HG02943 (cell line): ENCODE measurements around the gene HMCN1.
"Not testable (repeated sequence)": the region's sequence is repeated elsewhere in the genome, so short reads cannot be mapped to it uniquely, and the experiment has no call there.

ENCODE experiments used
- ATAC-seq: cut with Tn5 transposase; IDR thresholded peaks from one replicate; pipeline ENCODE4 v1.9.1; 2021; ENCODE audit warnings: mild to moderate bottlenecking, low read depth, moderate library complexity; ENCODE audit not compliant: unreplicated experiment

Gene HMCN1

DNA sequence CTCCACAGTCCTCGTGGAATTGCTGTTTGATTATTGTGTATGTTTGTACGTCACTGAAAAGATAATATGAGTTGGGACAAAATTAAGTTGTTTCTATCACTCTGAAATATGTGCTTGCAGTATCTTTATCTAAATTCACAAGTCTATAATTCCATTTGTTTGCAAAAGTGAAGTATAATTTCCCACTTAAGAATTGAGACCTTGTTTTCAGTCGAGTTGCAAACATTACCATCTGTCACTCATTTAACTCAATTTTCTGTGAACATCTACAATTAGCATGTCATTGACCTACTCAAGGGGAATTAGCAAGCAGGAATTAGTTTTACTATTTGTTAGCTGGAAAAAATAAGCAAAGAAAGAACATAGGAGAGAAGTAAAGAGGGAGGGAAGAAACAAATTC, 445.0 kb downstream of the HMCN1 start:
- no peak for ATAC-seq

DNA sequence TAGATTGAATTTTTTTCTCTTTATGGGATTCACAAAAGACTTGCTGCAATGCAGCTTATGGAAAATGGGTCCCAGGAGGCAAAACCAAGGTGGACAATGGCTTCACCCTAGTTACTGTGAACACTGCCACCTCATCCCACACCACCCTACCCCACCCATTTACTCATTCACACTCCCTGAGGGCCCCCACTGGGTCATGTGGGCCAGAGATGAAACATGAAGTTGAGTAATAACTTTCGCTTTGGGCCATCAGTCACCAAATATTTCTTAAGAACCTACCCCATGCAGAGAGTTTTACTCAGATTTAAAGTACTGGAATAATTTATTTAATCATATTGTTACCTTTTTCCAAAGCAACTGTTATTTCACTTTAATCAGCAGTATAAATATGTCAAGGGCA, 449.0 kb downstream of the HMCN1 start:
- ATAC-seq = peak; percentile 50

DNA sequence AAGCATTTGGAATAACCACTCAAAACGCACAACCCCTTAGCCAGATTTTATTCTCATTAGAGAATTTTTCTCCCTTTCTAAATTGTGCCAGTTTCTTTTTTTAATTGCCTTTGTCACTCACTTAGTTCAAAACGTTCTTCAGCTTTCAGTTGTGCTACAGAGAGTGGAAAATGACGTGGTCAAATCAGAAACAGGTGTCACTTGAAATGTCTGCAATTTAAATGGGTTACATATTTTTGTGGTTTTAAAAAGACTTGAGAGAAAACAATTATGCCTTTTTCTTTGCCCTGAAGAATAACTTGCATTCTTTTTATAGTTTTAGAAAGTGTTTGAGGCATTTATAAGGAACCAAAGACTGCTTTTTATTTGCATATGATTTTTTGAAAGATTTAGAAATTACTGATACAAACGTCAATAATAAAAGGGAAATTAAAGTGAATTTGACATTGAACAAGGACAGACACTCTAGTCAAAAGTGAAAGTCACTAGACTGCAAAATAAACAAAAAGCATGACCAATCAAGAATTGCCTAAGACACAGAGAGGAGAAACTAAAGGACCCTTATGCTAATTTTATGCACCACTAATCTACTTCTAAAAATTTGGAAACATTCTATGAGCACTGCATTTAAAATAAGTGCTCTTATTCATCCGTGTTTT, 449.9 kb downstream of the HMCN1 start:
- ATAC-seq = peak; percentile 61

DNA sequence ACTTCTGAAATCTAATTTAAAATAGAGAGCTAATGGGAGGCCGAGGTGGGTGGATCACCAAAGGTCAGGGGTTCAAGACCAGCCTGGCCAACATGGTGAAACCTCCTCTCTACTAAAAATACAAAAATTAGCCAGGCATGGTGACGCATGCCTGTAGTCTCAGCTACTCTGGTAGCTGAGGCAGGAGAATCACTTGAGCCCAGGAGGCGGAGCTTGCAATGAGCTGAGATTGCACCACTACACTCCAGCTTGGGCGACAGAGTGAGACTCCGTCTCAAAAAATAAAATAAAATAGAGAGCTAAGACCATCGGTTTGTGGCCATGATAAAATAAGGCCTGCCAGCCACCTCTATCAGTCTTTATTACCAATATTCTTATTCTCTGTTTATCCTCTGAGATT, 452.1 kb downstream of the HMCN1 start:
- ATAC-seq = not testable (repeated sequence)

DNA sequence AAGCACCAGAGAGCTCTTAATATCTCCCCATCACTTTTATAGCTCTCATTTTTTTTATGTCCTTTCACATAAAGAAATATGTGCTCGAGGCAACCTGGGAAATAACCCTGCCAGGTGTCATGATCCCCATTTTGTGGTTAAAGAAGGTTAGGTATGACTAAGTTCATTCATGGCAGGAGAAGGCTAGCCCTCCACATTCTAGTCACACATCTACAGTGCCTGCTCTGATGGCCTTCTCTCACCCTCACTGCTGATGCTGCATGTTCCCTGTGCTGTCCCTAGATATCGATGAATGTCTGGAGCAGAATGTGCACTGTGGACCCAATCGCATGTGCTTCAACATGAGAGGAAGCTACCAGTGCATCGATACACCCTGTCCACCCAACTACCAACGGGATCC, 453.4 kb downstream of the HMCN1 start:
- ATAC-seq = peak; percentile 49

DNA sequence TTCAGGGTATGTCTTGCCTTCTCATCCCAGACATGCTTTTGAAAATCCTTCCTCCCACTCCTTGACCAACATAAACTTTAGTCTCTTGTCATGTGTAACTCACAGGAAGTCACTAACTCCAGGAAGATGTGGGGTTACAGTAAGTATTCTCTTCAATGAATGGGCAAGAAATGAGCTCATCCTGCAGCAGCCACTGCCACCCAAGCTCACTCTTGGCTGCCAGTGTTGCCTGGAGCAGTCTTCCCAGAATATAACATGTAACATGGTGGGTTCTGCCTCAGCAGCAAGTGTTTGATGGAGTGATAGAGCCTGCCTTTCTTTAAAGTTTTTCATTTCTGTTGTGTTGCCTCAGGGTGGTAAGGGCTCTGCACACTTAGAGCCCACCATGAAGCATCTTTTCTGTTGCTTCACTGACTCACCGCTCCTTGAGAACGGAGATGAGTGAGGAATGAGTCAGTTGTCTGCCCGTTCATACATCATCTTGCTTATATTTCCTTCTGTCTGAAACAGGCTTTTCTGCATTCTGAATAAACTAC, 453.9 kb downstream of the HMCN1 start:
- peak; percentile 24 for ATAC-seq

DNA sequence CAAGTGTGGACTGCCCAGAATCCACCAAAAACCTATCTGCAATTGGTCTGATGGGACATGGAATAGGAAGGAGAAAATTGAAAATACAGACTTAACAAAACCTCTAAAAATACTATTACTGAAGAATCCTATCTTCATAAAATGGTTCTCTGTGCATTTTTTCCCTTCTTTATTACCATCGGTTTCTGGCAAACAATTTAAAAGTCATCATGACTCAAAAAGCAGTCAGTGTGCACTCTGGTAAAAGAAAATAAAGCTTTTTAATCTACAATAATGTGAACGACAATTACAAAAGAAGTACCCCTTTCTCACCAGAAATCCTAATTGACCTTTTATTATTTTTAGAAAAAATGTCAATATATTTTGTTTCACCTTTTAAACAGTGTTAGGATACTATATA, 454.5 kb downstream of the HMCN1 start:
- no peak for ATAC-seq

DNA sequence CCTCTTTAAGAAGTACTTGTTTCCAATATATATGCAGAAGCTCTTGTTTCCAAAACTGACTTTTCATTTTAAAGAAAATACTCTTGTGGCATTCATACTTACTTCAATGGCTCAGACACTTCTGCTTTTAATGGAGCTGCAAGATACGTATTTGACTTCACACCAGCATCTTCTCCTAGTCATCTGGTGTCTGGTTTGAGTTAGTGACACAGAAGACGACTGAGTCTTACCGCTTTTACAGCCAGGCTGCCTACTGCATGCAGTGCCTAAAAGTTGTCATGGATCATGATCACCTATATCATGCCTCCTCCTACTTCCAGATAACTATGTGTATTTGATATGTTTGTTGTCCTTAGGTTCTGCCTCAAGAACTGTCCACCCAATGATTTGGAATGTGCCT, 455.0 kb downstream of the HMCN1 start:
- no peak for ATAC-seq

DNA sequence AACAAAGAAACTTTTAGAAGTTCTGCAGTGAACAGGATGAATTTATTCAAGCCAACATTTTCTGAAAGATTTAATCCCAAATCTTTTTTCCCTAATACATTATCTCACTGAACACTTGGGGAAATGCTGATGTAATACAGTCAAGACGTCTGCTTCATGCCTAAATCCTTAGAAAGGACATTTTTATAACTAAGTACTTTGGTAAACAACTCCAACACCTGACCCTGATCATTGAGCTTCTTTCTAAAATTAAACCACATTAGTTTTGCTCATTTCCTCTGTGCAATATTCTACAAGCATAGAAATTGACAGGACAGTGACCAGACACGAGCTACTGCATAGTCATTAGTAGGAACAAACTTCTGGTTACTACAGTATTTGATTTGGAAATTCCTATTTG, 457.3 kb downstream of the HMCN1 start:
- no peak for ATAC-seq

DNA sequence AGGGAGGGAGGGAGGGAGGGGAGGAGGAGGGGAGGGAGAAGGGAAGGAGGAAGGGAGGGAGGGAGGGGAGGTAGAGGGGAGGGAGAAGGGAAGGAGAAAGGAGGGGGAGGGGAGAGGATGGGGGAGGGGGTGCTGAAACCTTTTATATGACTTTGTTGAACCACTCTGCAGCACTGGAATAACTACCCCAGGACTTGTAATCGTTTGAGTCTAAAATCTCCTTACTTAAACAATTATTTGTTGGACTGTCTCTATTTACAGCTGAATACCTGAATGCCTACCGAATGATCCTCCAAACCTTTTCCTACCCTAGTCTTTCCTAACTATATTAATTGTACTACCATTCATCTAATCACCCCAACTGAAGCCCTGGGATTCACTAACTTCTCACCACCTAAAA, 459.0 kb downstream of the HMCN1 start:
- ATAC-seq = no peak

DNA sequence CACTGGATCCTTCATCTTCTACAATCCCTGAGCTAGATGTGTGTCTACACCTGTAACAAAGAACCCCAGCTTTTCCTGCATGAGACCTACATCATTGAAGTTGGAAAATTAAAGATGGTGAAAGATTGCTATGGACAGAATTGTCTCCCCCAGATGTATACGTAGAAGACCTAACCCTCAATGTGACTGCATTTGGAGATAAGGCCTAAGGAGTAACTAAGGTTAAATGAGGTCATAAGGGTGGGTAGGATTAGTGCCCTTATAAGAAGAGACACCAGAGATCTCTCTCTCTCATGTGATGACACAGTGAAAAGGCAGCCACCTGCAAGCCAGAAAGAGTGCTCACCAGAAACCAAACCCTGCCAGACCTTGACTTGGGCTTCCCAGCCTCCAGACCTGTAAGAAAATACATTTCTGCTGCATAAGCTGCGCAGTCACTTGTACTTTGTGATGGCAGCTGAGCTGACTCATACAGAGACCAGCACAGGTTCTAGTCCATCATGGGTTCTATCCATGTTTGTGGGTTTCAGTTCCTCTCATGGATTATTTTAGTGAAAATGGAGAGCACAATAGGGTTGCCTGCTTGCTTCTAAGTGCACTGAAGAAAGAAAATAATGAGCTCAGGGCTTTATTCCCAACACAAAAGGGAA, 460.0 kb downstream of the HMCN1 start:
- ATAC-seq = peak; percentile 87

DNA sequence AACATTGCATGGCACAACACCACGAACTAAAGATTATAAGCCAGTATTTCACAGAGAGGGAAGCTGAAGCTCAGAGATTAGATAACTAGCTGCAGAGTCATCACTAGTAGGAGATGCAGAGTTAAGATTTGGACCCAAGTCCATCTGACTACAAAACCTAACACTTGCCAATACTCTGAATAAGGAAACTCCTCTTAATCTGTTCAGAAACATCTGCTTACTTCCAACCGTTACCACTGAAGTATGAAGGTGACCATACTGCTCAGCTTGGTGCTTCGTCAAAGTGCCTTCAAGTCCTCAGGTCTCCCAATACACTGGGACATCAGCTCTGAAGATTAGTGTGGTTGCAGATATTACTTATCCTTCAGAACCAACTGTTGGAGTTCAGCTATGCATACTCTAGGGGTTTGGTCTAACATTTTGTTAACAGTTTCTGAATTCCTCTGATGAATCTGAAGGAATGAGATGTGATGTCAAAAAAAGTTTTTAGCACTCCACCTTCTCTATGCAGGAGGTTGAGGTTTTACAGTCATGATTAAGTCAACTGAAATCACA, 461.3 kb downstream of the HMCN1 start:
- ATAC-seq = no peak

DNA sequence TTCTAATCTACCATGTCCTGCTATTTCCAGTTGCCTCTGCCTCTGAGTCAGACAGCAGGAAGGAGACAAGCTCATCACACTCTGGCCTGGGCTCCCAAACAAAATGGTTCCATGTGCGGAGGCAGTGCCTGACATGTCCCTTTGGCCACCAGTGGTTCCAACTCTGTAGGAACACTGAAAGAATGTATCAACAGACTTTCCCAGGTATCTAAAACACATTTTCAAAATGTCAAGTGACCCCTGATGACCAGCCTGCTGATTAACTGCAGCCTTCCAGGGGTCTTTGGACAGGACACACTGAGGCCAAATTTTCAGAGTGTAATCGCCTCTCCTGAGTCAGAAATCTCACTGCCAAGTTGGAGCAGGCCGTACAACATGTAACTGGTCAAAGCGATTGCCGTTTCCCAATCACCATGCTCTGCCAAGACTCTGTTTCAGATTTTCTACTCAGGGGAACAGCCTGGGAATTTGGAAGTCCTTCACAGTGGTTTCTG, 468.1 kb downstream of the HMCN1 start:
- no peak for ATAC-seq

DNA sequence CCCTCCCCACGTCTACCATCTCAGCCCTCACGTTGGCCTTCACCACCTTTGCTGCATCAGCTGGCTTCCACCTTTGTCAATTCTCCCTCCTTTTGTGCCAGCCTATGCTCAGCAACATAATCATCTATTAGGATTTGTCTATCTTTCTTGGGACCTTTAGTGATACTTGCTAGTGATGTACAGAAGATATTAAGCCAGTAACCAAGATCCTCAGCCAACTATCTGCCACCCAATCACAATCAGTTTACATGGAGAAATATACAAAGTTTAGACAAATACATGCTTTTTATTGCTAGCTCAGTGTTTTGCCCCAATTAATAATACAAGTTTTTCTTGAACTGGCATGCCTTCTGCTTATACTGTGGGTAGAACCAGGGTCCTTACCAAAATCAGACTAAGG, 468.6 kb downstream of the HMCN1 start:
- ATAC-seq = no peak

DNA sequence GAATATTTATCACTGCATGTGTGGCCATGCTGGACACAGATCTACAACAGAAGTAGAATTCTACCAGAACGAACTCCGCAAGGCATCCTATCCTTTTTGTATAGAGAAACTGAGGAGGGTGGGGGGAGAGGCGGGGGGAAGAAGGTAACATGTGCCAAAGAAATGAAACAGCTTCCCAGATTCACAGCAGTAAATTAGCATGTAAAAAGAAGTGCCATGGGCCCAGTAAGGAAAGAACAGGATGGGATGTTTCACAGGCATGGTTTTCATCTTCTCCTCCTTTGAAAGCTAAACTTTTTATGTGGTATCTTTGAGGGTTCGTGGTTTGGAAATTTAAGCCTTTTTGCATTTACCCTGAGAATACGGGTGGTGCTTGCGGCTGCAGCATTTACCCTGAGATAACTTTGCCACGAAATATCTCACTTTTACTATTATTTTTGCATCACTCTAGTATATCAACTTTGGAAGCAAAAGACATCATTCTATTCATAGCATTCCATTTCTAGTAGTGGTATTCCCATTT, 471.9 kb downstream of the HMCN1 start:
- ATAC-seq = no peak

DNA sequence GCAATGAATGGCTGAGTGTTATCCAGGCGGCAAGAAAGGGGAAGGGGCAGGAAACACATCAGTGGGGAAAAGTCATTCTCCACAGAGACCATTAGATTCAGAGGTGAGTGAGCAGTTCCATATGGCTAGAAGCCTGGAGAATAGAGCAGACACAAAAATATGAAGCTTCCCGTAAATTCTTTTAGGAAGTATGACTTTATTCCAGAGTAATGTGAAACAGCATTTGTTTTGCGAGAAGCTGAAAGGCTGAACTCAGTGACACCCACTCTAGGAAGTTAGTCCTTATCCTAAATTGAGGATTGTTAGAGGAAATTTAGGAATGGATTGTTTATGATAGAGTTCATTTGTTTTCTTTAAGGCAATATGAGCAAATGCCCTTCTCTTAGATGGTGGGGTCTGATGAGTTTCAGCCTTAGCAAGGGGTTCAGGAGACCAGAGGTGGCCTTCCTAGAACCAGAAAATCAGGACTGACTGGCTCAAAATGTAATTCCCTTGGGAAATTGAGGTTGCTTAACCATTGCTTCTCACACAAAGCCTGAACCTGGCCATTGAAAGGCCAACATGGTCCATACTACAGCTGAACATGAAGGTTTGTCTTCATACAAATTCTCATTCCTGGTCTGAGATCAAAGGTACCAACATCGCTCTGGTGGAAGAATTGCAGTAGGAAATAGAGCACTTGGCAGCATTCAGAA, 473.3 kb downstream of the HMCN1 start:
- no peak for ATAC-seq

DNA sequence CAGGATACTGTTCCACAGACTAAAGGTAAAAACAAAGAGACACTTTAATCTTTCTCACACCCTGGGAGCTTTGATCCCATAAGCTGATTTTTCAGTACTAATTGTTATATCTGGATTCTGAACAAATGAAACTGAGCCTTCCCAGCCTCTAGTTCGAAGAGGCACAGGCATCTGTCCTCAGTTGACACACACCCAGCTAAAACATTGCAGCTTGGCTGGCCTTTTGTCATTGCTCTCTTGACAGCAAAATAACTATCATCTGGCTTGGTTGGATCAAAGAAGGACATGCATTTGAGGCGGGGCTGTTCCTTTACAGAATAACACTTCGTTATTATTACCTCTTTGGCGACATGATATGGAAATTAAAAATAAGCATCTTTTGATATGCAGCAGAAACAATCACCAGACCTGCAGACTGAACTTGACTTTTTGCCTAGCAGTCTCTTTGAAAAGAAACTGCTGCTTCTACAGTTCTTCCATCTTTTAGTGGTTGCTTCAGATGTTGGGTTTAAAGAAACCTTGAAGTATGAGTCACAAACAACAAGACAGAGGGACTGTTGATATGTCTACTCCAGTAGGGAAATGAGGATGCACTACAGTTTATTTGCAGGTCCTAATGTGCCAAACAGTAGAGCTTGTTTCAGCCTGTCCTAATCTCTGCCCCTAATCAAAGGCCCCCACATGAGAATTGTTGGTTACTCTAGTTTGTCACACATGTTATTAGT, 474.4 kb downstream of the HMCN1 start:
- no peak for ATAC-seq

DNA sequence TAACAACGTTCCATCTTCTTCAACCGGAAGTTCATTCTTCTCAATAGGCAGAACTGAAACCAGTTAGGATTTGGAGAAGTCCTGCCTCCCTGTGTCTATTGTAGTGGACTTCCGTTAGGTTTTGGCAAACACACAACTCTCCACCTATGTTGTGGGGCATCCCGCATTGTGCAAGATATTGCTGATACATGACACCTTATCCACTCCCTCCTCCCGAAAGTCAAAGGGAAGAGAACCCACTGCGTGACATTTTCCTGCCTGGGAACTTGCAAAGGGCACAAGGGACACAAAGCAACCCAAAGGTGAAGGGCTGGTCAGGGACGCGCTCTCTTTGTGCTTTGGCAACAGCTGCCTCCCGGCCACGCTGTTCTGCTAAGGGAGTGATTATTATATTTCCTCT, 476.1 kb downstream of the HMCN1 start:
- no peak for ATAC-seq

DNA sequence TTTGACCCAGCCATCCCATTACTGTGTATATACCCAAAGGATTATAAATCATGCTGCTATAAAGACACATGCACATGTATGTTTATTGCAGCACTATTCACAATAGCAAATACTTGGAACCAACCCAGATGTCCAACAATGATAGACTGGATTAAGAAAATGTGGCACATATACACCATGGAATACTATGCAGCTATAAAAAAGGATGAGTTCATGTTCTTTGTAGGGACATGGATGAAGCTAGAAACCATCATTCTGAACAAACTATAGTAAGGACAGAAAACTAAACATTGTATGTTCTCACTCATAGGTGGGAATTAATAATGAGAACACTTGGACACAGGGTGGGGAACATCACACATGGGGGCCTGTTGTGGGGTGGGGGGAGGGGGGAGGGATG, 477.4 kb downstream of the HMCN1 start:
- ATAC-seq = not testable (repeated sequence)

DNA sequence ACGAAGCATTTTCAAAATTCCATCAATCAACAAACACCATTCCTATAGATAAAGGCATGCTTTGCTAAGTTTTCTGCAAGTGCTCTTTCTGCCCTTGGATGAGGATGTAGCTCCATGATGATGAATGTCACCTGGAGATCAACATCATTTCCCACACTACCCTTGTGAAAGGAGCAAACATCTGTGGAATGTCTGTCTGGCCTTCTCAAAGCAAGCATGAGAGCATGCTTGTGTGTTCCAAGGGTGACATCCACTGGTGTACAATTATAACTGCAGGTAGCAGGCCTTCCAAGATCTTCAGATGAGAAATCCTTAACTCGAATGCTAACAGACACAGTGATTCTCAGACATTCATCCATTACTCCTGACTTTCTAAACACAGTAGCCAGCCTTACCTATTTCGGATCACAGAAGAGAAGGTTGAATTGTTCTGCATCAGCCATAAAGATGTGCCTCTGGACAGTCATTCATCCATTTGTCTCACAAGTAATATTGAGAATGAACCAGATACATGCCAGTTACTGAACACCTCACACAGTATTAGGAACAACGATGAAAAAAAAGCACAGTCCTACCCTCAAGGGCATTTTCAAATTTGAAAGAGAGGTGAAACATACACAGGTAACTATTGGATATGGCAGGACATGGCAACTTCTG, 478.5 kb downstream of the HMCN1 start:
- ATAC-seq = no peak
